Mammary epithelial cell (primary cell): Measurements from ENCODE around the gene ATAD3B.

Source experiments
- CTCF ChIP-seq, 2 donors: IDR thresholded peaks in 1 of 2; conservative IDR thresholded peaks in 1 of 2; 2 replicates each; pipeline ENCODE4 v1.5.1; 2011 to 2012; ENCODE audit warnings: inconsistent platforms in 2 of 2, low read length in 2 of 2, mild to moderate bottlenecking in 2 of 2, control low read depth in 1 of 2, low read depth in 1 of 2; ENCODE audit not compliant: insufficient read depth in 1 of 2; ENCODE audit errors: extremely low read depth in 1 of 2
- EZH2 ChIP-seq: IDR thresholded peaks from 2 replicates; pipeline ENCODE4 v1.6.1; 2012; ENCODE audit warnings: low read length, inconsistent platforms, borderline replicate concordance

- TF ChIP-seq CTCF (conservative IDR thresholded peaks at IDR 0.05 in 1 of 2, IDR thresholded peaks at IDR 0.05 in 1 of 2; ENCODE audit: extremely low read depth in 1 of 2, insufficient read depth in 1 of 2, low read depth in 1 of 2, low read length in 2 of 2): no peak
- TF ChIP-seq EZH2: no peak
These were observed 31.9 kb upstream of the ATAD3B start for GRCh38 chr1:1439546-1440261.
